H1 (cell line): ENCODE results near the gene ZFP1.

Source experiments
- CHD2 ChIP-seq: IDR thresholded peaks from 2 replicates; pipeline ENCODE4 v1.6.1; 2012; ENCODE audit warnings: low read length, improper control_type of control experiment
- CTCF ChIP-seq, 3 experiments: IDR thresholded peaks; 1 replicate in 2 of 3; 2 replicates in 1 of 3; pipeline versions ENCODE4 v1.5.1 to v1.6.1; 2011; ENCODE audit warnings: low read length in 3 of 3, mild to moderate bottlenecking in 3 of 3, inconsistent platforms in 2 of 3, low read depth in 1 of 3, moderate library complexity in 1 of 3; ENCODE audit not compliant: insufficient read depth in 1 of 3; ENCODE audit errors: control extremely low read depth in 1 of 3
- GTF2F1 ChIP-seq: IDR thresholded peaks from 2 replicates; pipeline ENCODE4 v1.6.1; 2012; ENCODE audit warnings: low read depth, low read length, improper control_type of control experiment, borderline replicate concordance
- KDM1A ChIP-seq: fragments of 200-600, 300-600 bp; sonication (generic); IDR thresholded peaks from 2 replicates; pipeline ENCODE4 v1.7.1; 2016; ENCODE audit warnings: mild to moderate bottlenecking, low read length, borderline replicate concordance
- MAX ChIP-seq: IDR thresholded peaks from 2 replicates; pipeline ENCODE4 v1.6.1; 2012; ENCODE audit warnings: inconsistent platforms
- PHF8 ChIP-seq: fragments of 200-600 bp; sonication (generic); conservative IDR thresholded peaks from 2 replicates; pipeline ENCODE4 v1.7.1; 2012; ENCODE audit warnings: low read depth, mild to moderate bottlenecking, inconsistent platforms, low read length, moderate library complexity
- TAF1 ChIP-seq: IDR thresholded peaks from 2 replicates; pipeline ENCODE4 v1.6.1; 2011; ENCODE audit warnings: mild to moderate bottlenecking, low read depth, low read length

- TF ChIP-seq MAX = no peak
- TF ChIP-seq TAF1 = no peak
- no peak for TF ChIP-seq CTCF (IDR thresholded peaks at IDR 0.05; ENCODE audit: control extremely low read depth in 1 of 3, insufficient read depth in 1 of 3, low read depth in 1 of 3, low read length in 3 of 3)
- TF ChIP-seq PHF8 = no peak
- TF ChIP-seq KDM1A = no peak
- TF ChIP-seq CHD2 = no peak
- TF ChIP-seq GTF2F1 = no peak
Measured at GRCh38 chr16:75111514-75111940, 36.8 kb upstream of the ZFP1 start.
